WERI-Rb-1 (cell line): ENCODE results near the gene TECTA.

ENCODE experiments used
- DNase-seq: peaks from one replicate; pipeline ENCODE4 v3.0.0-alpha.2; 2020
- H3K27ac ChIP-seq: fragments of 250-450 bp; sonication (Bioruptor Pico); 2 replicates; pipeline ENCODE4 v1.5.1; 2020; ENCODE audit warnings: mild to moderate bottlenecking, moderate library complexity
- H3K27me3 ChIP-seq: fragments of 250-450 bp; sonication (Bioruptor Pico); 2 replicates; pipeline ENCODE4 v1.5.1; 2021; ENCODE audit warnings: mild to moderate bottlenecking, low read depth, moderate library complexity; ENCODE audit not compliant: insufficient read depth, severe bottlenecking
- H3K36me3 ChIP-seq: fragments of 250-450 bp; sonication (Bioruptor Pico); 2 replicates; pipeline ENCODE4 v1.5.1; 2020; ENCODE audit warnings: mild to moderate bottlenecking, moderate library complexity
- H3K4me3 ChIP-seq: 2 replicates; pipeline ENCODE4 v1.5.1; 2011; ENCODE audit warnings: low read depth, mild to moderate bottlenecking, control low read depth, low read length
- H3K9me3 ChIP-seq: fragments of 250-450 bp; sonication (Bioruptor Pico); 2 replicates; pipeline ENCODE4 v1.5.1; 2021; ENCODE audit warnings: mild to moderate bottlenecking, moderate library complexity; ENCODE audit not compliant: severe bottlenecking
- CTCF ChIP-seq: IDR thresholded peaks from 2 replicates; pipeline ENCODE4 v1.5.1; 2011; ENCODE audit warnings: low read depth, mild to moderate bottlenecking, control low read depth, inconsistent platforms, low read length

TECTA gene

GRCh38 chr11:121194731-121195596 is 93.9 kb downstream of the TECTA start:
- no peak overlapping the region for H3K4me3 ChIP-seq

GRCh38 chr11:121198491-121198890 is 97.4 kb downstream of the TECTA start:
- H3K27ac ChIP-seq, result no peak overlapping the region
- no peaks in the 10 kb centered on the region for H3K27me3 ChIP-seq
- no peak overlapping the region for H3K4me3 ChIP-seq
- H3K9me3 ChIP-seq, result no peaks in the 10 kb centered on the region
- no peaks in the 10 kb centered on the region for H3K36me3 ChIP-seq
- no peak for TF ChIP-seq CTCF
- DNase-seq, result no peak

More at GRCh38 chr11:121194731-121195596, 93.9 kb downstream of the TECTA start:
- Histone ChIP-seq H3K9me3 (no peaks in the 10 kb centered on the region), H3K36me3 (no peaks in the 10 kb centered on the region), H3K27me3 (no peaks in the 10 kb centered on the region), H3K27ac (no peak overlapping the region)
- peak; percentile 70 for TF ChIP-seq CTCF
- DNase-seq, result peak; percentile 68

GRCh38 chr11:121199516-121199915 is 98.5 kb downstream of the TECTA start:
- H3K9me3 ChIP-seq, result no peaks in the 10 kb centered on the region
- no peak overlapping the region for H3K27ac ChIP-seq
- no peak overlapping the region for H3K4me3 ChIP-seq
- no peak for TF ChIP-seq CTCF
- no peak for DNase-seq
- no peaks in the 10 kb centered on the region for H3K36me3 ChIP-seq
- H3K27me3 ChIP-seq, result no peaks in the 10 kb centered on the region

- Histone ChIP-seq H3K4me3 (no peak overlapping the region), H3K27me3 (no peaks in the 10 kb centered on the region), H3K36me3 (no peaks in the 10 kb centered on the region), H3K27ac (no peak overlapping the region), H3K9me3 (no peaks in the 10 kb centered on the region)
- DNase-seq, result no peak
- no peak for TF ChIP-seq CTCF
Observed at GRCh38 chr11:121206810-121207209, 105.8 kb downstream of the TECTA start.

GRCh38 chr11:121207485-121208115 is 106.6 kb downstream of the TECTA start:
- Histone ChIP-seq H3K27me3 (no peaks in the 10 kb centered on the region), H3K27ac (no peak overlapping the region), H3K4me3 (no peak overlapping the region), H3K36me3 (no peaks in the 10 kb centered on the region), H3K9me3 (no peaks in the 10 kb centered on the region)
- DNase-seq, result no peak
- no peak for TF ChIP-seq CTCF
